Sigmoid colon (tissue), 4 donors: ENCODE measurements around the gene F11.

Source experiments
- EP300 ChIP-seq, 4 donors: sonication (generic); formaldehyde crosslinking; IDR thresholded peaks; one replicate each; pipeline ENCODE4 v1.6.1; 2017; ENCODE audit warnings: antibody characterized with exemption in 4 of 4
- POLR2AphosphoS5 ChIP-seq, 4 donors: sonication (generic); formaldehyde crosslinking; IDR thresholded peaks; one replicate each; pipeline ENCODE4 v1.6.1; 2017; ENCODE audit warnings: antibody characterized with exemption in 4 of 4
- TF ChIP-seq, protein P1 (sequence below), 4 experiments: fragments of 450-650 bp in 3 of 4; fragments of 200-600 bp in 1 of 4; IDR thresholded peaks; one replicate each; pipeline ENCODE4 v1.5.1; 2016 to 2019; ENCODE audit warnings: antibody characterized with exemption in 4 of 4, mild to moderate bottlenecking in 3 of 4, moderate library complexity in 2 of 4

DNA sequence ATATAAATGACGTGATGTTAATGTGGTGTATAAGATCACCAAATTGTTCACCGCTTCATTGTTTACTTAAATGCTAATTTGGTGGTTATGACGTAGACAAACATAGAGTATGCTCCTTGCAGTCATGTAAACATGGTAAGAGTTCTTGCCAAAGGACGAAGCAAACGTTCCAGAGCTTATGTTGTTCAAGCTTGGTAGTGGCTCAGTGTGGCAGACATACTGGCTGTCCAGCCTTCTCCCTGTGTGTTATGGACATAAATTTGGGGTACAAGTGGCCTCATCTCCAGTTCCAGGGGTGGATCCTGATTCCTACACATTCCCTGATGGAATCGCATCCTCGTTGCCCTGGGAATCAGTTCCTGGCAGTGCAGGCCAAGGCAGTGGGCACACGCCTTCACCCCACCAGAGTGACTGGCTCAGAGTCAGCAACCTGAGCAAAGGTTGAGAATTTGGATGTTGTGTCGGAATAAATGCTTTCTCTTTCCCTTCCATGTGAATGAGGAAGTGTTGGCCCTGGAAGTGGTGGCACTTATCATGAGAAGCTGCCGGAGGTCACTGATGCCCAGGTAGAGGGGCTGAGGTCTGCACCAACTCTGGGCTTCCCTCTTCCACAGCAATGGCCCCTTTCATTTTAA, 25.4 kb downstream of the F11 start:
- TF ChIP-seq, protein P1, sequence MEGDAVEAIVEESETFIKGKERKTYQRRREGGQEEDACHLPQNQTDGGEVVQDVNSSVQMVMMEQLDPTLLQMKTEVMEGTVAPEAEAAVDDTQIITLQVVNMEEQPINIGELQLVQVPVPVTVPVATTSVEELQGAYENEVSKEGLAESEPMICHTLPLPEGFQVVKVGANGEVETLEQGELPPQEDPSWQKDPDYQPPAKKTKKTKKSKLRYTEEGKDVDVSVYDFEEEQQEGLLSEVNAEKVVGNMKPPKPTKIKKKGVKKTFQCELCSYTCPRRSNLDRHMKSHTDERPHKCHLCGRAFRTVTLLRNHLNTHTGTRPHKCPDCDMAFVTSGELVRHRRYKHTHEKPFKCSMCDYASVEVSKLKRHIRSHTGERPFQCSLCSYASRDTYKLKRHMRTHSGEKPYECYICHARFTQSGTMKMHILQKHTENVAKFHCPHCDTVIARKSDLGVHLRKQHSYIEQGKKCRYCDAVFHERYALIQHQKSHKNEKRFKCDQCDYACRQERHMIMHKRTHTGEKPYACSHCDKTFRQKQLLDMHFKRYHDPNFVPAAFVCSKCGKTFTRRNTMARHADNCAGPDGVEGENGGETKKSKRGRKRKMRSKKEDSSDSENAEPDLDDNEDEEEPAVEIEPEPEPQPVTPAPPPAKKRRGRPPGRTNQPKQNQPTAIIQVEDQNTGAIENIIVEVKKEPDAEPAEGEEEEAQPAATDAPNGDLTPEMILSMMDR (IDR thresholded peaks at IDR 0.05), result no peak
- no peak for TF ChIP-seq EP300 (IDR thresholded peaks at IDR 0.05)
- TF ChIP-seq POLR2AphosphoS5 (IDR thresholded peaks at IDR 0.05), result no peak
